Stomach (tissue), 9 donors: ENCODE data around the gene FBXL5. TPM values are rescaled to one million over a fixed set of nuclear protein-coding genes. Genes with fewer than 3 reads are reported as not detected.

Source experiments
- DNase-seq, 2 donors: peaks; one replicate each; pipeline versions ENCODE4 v3.0.0 to v3.0.0-alpha.2; 2013 to 2019
- H3K27ac ChIP-seq, 5 donors: fragments of 200-600 bp in 4 of 5; sonication (generic) in 4 of 5; one replicate each; pipeline ENCODE4 v1.5.1; 2013 to 2019; ENCODE audit warnings: mild to moderate bottlenecking in 1 of 5, moderate library complexity in 1 of 5
- H3K27me3 ChIP-seq, 3 donors: fragments of 200-600 bp; sonication (generic); one replicate each; pipeline ENCODE4 v1.5.1; 2017 to 2019; ENCODE audit warnings: mixed run types in 1 of 3
- H3K36me3 ChIP-seq, 4 donors: fragments of 200-600 bp; sonication (generic); 1 replicate in 3 of 4; 2 replicates in 1 of 4; pipeline ENCODE4 v1.5.1; 2016 to 2019
- H3K4me1 ChIP-seq, 4 donors: fragments of 200-600 bp; sonication (generic); one replicate each; pipeline ENCODE4 v1.5.1; 2016 to 2019
- H3K4me3 ChIP-seq, 4 donors: fragments of 200-600 bp; sonication (generic) in 3 of 4; one replicate each; pipeline ENCODE4 v1.5.1; 2016 to 2019; ENCODE audit warnings: mild to moderate bottlenecking in 1 of 4
- H3K9me3 ChIP-seq, 4 donors: fragments of 200-600 bp; sonication (generic); one replicate each; pipeline ENCODE4 v1.5.1; 2016 to 2019
- CTCF ChIP-seq, 7 experiments: fragments of 450-650 bp in 4 of 7; fragments of 200-600 bp in 3 of 7; sonication (generic) in 3 of 7; IDR thresholded peaks; one replicate each; pipeline ENCODE4 v1.5.1; 2016 to 2019; ENCODE audit warnings: antibody characterized with exemption in 7 of 7, control low read depth in 2 of 7, mild to moderate bottlenecking in 1 of 7
- EP300 ChIP-seq: sonication (generic); formaldehyde crosslinking; IDR thresholded peaks from one replicate; pipeline ENCODE4 v1.6.1; 2017; ENCODE audit warnings: antibody characterized with exemption
- POLR2A ChIP-seq, 4 donors: fragments of 450-650 bp; IDR thresholded peaks; one replicate each; pipeline ENCODE4 v1.6.1; 2016; ENCODE audit warnings: antibody characterized with exemption in 4 of 4, control low read depth in 2 of 4, mild to moderate bottlenecking in 1 of 4, moderate library complexity in 1 of 4
- POLR2AphosphoS5 ChIP-seq, 3 donors: sonication (generic); formaldehyde crosslinking; IDR thresholded peaks; one replicate each; pipeline ENCODE4 v1.6.1; 2016; ENCODE audit warnings: antibody characterized with exemption in 3 of 3
- WGBS, 5 donors: extraction: QIAGEN DNeasy Blood & Tissue Kit in 3 of 5; methylation state at CpG; one replicate each; pipeline versions ENCODE4 v1.1.5 to v1.1.7; 2013 to 2018; 5-methylcytosine and 5-hydroxymethylcytosine counted together
- intact Hi-C: fragments of 100-400 bp; cut with DNase I; formaldehyde crosslinking; loops from one replicate; pipeline ENCODE4 v1.15.1; 2023; ENCODE audit warnings: low total_unique reads
- polyA plus RNA-seq, 3 donors: library from polyadenylated mRNA; stranded (reverse); fragments of 200-250 nt; gene quantifications; one replicate each; pipeline ENCODE4 v1.2.3, GENCODE V29; 2013
- total RNA-seq, 5 donors: library from RNA; depleted of rRNA; stranded (reverse); fragments of >200 nt; gene quantifications; one replicate each; pipeline versions ENCODE4 v1.1.0 to v1.2.3, GENCODE V29; 2014 to 2016
- donor health status: healthy with polysubstance abuse.
- donor health status: Bipolar disorder and iron deficiency.
- donor health status: healthy.

FBXL5 gene
- total and polyA plus RNA-seq, 8 donors = 15.6 to 196 (median 76.9) TPM

- Histone ChIP-seq H3K9me3 (no peaks in the 10 kb centered on the region), H3K36me3 (no peaks in the 10 kb centered on the region), H3K27me3 (no peaks in the 10 kb centered on the region), H3K4me3 (no peak overlapping the region), H3K27ac (no peak overlapping the region), H3K4me1 (peaks cover 0 to 15% (median 0%) of the 10 kb centered on the region in 4 donors)
- intact Hi-C loops = no loop called here
- WGBS, 5 donors = 96 to 100% (median 100%) methylated on average over 1 of the region's 1 CpG
- DNase-seq = no peak
- TF ChIP-seq POLR2AphosphoS5 (IDR thresholded peaks at IDR 0.05) (no peak), EP300 (no peak), POLR2A (IDR thresholded peaks at IDR 0.05) (no peak), CTCF (IDR thresholded peaks at IDR 0.05) (no peak)
Measured at GRCh38 chr4:15673337-15673736, 18.2 kb upstream of the FBXL5 start.

GRCh38 chr4:15672101-15672500, 16.9 kb upstream of the FBXL5 start:
- intact Hi-C loops = no loop called here
- no peaks in the 10 kb centered on the region for H3K9me3 ChIP-seq
- 96 to 100% (median 98%) methylated on average over 3 of the region's 3 CpGs for WGBS, 5 donors
- peaks cover 0 to 3% (median 0%) of the 10 kb centered on the region in 4 donors for H3K4me1 ChIP-seq
- H3K27me3 ChIP-seq = no peaks in the 10 kb centered on the region
- TF ChIP-seq EP300 = no peak
- H3K4me3 ChIP-seq = no peak overlapping the region
- no peak overlapping the region for H3K27ac ChIP-seq
- DNase-seq = no peak
- H3K36me3 ChIP-seq = no peaks in the 10 kb centered on the region

DNA sequence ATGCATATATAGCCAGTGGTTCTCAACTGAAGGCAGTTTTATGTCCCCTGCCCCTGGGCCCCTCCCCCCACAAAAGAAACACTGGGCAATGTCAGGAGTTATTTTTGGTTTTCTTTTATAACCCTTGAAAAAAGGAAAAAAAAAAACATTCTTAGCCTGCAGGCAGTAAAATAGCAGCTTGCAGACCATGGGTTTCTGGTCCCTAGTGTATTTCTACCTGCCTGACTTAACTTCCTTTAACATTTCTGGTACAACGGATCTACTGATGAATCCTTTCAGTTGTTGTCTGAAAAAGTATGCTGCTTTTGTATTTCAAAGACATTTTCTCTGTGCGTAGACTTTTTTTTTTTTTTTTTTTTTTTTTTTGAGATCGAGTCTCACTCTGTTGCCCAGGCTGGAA, 15.4 kb upstream of the FBXL5 start:
- TF ChIP-seq POLR2A (IDR thresholded peaks at IDR 0.05) (no peak), CTCF (IDR thresholded peaks at IDR 0.05) (no peak)
- intact Hi-C loops = no loop called here
- Histone ChIP-seq H3K9me3 (no peaks in the 10 kb centered on the region), H3K36me3 (no peaks in the 10 kb centered on the region), H3K4me1 (no peaks in the 10 kb centered on the region), H3K27me3 (no peaks in the 10 kb centered on the region), H3K4me3 (no peak overlapping the region), H3K27ac (no peak overlapping the region)
- WGBS, 5 donors = 89 to 95% (median 93%) methylated on average over 2 to 3 of the region's 3 CpGs
- DNase-seq = no peak

DNA sequence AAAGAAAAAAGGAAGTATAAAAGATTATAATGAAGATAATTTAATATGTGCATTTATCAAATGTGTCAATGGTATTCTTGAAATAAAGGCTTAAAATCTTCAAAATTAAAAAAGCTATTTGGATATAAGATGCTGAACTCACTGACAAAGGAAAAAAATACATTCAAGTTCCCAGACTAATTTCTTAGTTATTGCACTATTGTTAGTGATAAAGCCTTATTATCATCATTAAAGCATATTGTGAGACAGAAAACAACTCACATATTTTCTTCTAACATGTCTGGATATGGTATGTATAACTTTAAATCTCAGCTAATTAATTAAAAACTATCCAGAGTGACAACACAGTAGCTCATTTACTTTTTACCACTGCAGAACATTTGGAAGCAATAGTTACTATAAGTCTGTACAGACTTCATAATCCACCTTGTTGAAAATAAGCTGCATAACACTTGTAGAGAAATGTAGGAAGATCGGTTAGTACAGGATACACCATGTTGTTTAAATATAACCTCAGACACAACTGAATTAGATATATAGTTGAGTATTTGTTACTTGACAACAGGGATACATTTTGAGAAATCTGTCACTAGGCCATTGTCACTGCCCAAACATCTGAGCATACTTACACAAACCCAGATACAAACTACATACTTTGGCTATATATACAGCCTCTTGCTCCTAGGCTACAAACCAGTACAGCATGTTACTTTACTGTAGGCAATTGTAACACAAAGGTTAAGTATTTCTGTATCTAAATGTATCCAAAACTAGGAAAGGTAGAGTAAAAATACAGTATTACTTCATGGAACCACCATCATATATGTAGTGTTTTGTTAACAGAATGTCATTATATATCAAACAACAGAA, 13.6 kb upstream of the FBXL5 start:
- 81 to 86% (median 84%) methylated on average over 1 of the region's 1 CpG for WGBS, 5 donors

More for the DNA sequence above, 13.6 kb upstream of the FBXL5 start:
- no peaks in the 10 kb centered on the region for H3K4me1 ChIP-seq
- no peak overlapping the region for H3K27ac ChIP-seq
- H3K9me3 ChIP-seq = no peaks in the 10 kb centered on the region
- TF ChIP-seq POLR2AphosphoS5 (IDR thresholded peaks at IDR 0.05) (no peak), EP300 (no peak), CTCF (IDR thresholded peaks at IDR 0.05) (no peak), POLR2A (IDR thresholded peaks at IDR 0.05) (no peak)
- no peaks in the 10 kb centered on the region for H3K27me3 ChIP-seq
- intact Hi-C loops = no loop called here
- H3K36me3 ChIP-seq = no peaks in the 10 kb centered on the region
- no peak for DNase-seq
- H3K4me3 ChIP-seq = no peak overlapping the region
